ENCODE results near the gene F13B.

DNA sequence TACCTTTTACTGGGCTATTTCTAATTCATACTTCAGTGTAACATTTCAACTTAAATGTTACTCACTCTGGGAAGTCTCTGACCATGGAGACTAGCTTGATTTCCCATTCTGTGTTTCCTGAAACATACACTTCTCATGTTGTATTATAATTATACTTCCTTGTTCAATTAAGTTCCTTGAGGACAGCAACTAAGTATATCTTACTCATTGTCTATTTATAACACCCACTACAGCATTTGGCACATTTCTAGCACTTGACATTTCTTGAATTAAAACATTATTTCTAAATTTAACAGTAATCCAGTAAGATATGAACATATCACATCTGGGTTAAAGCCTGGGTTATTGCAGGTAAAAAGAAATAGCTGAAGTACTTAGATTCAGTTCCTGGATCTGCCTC lies 32.4 kb upstream of the F13B start:
- TF ChIP-seq, protein P1, sequence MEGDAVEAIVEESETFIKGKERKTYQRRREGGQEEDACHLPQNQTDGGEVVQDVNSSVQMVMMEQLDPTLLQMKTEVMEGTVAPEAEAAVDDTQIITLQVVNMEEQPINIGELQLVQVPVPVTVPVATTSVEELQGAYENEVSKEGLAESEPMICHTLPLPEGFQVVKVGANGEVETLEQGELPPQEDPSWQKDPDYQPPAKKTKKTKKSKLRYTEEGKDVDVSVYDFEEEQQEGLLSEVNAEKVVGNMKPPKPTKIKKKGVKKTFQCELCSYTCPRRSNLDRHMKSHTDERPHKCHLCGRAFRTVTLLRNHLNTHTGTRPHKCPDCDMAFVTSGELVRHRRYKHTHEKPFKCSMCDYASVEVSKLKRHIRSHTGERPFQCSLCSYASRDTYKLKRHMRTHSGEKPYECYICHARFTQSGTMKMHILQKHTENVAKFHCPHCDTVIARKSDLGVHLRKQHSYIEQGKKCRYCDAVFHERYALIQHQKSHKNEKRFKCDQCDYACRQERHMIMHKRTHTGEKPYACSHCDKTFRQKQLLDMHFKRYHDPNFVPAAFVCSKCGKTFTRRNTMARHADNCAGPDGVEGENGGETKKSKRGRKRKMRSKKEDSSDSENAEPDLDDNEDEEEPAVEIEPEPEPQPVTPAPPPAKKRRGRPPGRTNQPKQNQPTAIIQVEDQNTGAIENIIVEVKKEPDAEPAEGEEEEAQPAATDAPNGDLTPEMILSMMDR (IDR thresholded peaks at IDR 0.05): no peak
- no peak for TF ChIP-seq ZFX (IDR thresholded peaks at IDR 0.05; ENCODE audit: borderline replicate concordance)

Data from 22Rv1 (cell line).